Stimulated activated effector memory CD8-positive, alpha-beta T cell treated with anti-CD3 and anti-CD28 coated beads, Interleukin-12 subunit alpha, Interleukin-12 subunit beta, amount 100 ng/mL, for 72 hours (primary cell): ENCODE measurements around the gene PHF20.
A peak's percentile ranks its signal among the peaks of the same experiment; 100 is the strongest.
"Not testable (repeated sequence)": the region's sequence is repeated elsewhere in the genome, so short reads cannot be mapped to it uniquely, and the experiment has no call there.

Experiments used
- ATAC-seq: fragments of 150-1000 bp; cut with Tn5 transposase; 2 replicates; pipeline ENCODE4 v1.10.0; 2021
- DNase-seq, 2 donors: peaks; one replicate each; pipeline ENCODE4 v3.0.0; 2021 to 2022; ENCODE audit warnings: low spot score in 2 of 2
- H3K27ac Mint-ChIP-seq: one replicate; pipeline ENCODE4 v1.8.0; 2022; ENCODE audit warnings: mild to moderate bottlenecking, mixed read lengths
- H3K36me3 Mint-ChIP-seq: one replicate; pipeline ENCODE4 v1.8.0; 2022; ENCODE audit warnings: mild to moderate bottlenecking, mixed read lengths
- H3K4me1 Mint-ChIP-seq: one replicate; pipeline ENCODE4 v1.8.0; 2022; ENCODE audit warnings: mixed read lengths
- H3K4me3 Mint-ChIP-seq: one replicate; pipeline ENCODE4 v1.8.0; 2022; ENCODE audit warnings: mild to moderate bottlenecking, mixed read lengths
- H3K9me3 Mint-ChIP-seq: one replicate; pipeline ENCODE4 v1.8.0; 2022; ENCODE audit warnings: mixed read lengths

Gene PHF20

GRCh38 chr20:35920523-35920922 lies 148.7 kb downstream of the PHF20 start:
- Mint-ChIP-seq H3K27ac (peak overlapping the region; percentile 67), H3K36me3 (peaks cover 89% of the 10 kb centered on the region), H3K4me1 (no peaks in the 10 kb centered on the region), H3K9me3 (no peaks in the 10 kb centered on the region), H3K4me3 (no peak overlapping the region)
- DNase-seq (no peak), ATAC-seq (no peak)

DNA sequence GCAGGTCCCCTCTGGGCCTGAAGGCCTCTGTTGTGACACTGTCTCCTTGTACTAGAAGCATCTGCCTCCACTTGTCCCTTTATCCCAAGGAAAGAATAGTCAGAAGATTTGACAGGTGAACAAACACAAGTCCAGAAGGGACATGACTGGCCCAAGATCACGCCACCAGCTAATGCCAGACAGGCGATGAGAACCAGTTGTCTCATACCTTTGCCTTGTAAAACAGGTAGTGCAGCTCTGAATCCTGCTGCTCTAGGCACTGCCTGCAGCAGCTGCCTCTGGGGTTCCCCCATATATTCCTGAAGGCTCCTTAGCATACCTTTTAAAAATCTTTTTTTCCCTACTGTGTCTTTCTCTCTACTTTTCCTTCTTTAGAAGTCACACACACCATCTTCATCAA lies 157.5 kb downstream of the PHF20 start:
- ATAC-seq: no peak
- no peaks in the 10 kb centered on the region for H3K9me3 Mint-ChIP-seq
- H3K36me3 Mint-ChIP-seq: peaks cover 93% of the 10 kb centered on the region
- no peak for DNase-seq
- H3K4me3 Mint-ChIP-seq: no peak overlapping the region
- H3K4me1 Mint-ChIP-seq: peaks cover 16% of the 10 kb centered on the region
- peak overlapping the region; percentile 1 for H3K27ac Mint-ChIP-seq

- no peak for DNase-seq
- Mint-ChIP-seq H3K4me3 (no peak overlapping the region), H3K27ac (peak overlapping the region; percentile 73), H3K9me3 (no peaks in the 10 kb centered on the region), H3K36me3 (peaks cover 95% of the 10 kb centered on the region), H3K4me1 (peaks cover 17% of the 10 kb centered on the region)
- no peak for ATAC-seq
Observed at GRCh38 chr20:35934050-35934449, 162.2 kb downstream of the PHF20 start.

DNA sequence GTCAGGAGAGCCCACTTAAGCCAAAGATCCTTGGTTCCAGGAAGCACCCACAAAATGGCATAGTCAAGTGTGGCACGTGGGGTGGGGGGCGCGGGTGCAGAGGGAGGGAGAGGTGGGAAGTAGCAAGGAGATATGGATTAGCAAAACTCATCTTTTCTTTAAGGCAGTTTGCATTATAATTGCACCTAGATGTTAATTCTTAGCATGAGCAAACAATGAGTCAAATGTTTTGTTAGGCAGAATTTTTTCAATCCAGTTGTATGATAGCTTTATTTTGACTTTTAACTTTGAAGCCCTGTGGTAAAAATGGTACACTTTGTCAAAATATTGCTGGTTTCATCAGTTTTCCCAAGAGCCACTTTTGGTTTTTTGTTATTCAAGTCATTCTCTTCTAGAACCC lies 167.4 kb downstream of the PHF20 start:
- H3K9me3 Mint-ChIP-seq: no peaks in the 10 kb centered on the region
- no peak for DNase-seq
- peak overlapping the region; percentile 48 for H3K27ac Mint-ChIP-seq

GRCh38 chr20:35941620-35942019 lies 169.8 kb downstream of the PHF20 start:
- Mint-ChIP-seq H3K9me3 (no peaks in the 10 kb centered on the region), H3K36me3 (peaks cover 81% of the 10 kb centered on the region), H3K4me3 (no peak overlapping the region), H3K4me1 (no peaks in the 10 kb centered on the region), H3K27ac (peak overlapping the region; percentile 70)
- ATAC-seq: no peak
- DNase-seq: no peak

More for the DNA sequence above, 167.4 kb downstream of the PHF20 start:
- Mint-ChIP-seq H3K4me1 (peaks cover 2% of the 10 kb centered on the region), H3K36me3 (peaks cover 85% of the 10 kb centered on the region), H3K4me3 (no peak overlapping the region)
- no peak for ATAC-seq

DNA sequence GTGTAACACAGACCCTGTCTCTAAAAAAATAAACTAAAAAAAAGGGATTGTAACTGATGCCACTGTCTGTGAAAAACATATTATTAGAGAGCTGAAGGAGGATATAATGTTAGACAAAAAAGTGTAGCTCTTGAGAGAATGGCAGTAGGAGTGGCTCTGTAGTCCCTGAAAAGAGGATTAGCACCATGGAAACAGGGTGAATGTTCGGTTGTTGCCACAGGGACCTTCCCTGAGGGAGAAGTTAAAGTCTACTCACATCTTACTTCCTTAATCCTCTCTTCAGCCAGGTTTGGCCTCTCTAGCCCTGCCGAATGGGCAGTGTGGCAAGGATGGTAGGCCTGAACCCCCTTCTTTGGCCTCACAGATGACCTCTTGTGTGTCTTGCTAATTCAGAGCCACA lies 170.4 kb downstream of the PHF20 start:
- ATAC-seq: no peak
- H3K9me3 Mint-ChIP-seq: no peaks in the 10 kb centered on the region
- no peaks in the 10 kb centered on the region for H3K4me1 Mint-ChIP-seq
- peaks cover 78% of the 10 kb centered on the region for H3K36me3 Mint-ChIP-seq
- peak overlapping the region; percentile 70 for H3K27ac Mint-ChIP-seq
- H3K4me3 Mint-ChIP-seq: no peak overlapping the region
- no peak for DNase-seq

DNA sequence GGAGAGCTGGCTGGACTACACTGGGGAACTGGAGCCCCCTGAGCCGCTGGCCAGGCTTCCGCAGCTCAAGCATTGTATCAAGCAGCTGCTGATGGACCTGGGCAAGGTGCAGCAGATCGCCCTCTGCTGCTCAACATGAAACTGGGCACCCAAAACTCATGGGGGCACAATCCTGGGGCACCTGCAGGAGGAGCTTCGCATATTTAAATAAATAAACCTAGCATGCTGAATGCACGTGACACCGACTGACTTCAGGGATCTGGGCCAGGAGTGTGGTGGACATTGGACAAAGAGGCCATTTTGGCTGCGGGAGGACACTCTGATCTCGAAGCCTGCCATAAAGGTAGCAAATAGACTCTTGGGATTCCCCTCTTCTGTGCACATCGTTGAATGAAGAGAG lies 175.7 kb downstream of the PHF20 start:
- Mint-ChIP-seq H3K9me3 (no peaks in the 10 kb centered on the region), H3K36me3 (peaks cover 50% of the 10 kb centered on the region), H3K27ac (no peak overlapping the region), H3K4me3 (no peak overlapping the region), H3K4me1 (peaks cover 3% of the 10 kb centered on the region)
- DNase-seq: no peak
- ATAC-seq: peak; percentile 52

DNA sequence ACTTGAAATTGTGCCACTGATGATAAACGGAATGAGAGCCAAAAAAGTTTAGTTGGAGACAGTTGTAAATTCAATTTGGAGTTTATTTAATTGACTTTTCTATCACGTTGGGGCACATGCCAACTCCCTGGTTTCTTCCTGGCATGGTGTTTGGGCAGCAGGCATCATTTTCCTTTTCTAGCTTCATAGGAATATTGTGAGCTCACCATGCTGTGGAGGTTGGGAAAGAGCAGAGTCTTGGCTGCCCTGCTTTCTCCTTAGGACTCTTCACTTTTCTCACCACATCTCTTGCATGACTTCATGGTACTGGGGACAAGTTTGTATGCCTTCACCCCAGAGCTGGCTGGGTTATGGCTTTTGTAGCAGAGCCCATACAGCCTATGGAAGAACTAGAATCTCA lies 176.1 kb downstream of the PHF20 start:
- DNase-seq: no peak
- no peak for ATAC-seq
- H3K4me3 Mint-ChIP-seq: no peak overlapping the region
- peaks cover 7% of the 10 kb centered on the region for H3K4me1 Mint-ChIP-seq
- H3K36me3 Mint-ChIP-seq: peaks cover 50% of the 10 kb centered on the region
- H3K27ac Mint-ChIP-seq: no peak overlapping the region
- H3K9me3 Mint-ChIP-seq: no peaks in the 10 kb centered on the region

DNA sequence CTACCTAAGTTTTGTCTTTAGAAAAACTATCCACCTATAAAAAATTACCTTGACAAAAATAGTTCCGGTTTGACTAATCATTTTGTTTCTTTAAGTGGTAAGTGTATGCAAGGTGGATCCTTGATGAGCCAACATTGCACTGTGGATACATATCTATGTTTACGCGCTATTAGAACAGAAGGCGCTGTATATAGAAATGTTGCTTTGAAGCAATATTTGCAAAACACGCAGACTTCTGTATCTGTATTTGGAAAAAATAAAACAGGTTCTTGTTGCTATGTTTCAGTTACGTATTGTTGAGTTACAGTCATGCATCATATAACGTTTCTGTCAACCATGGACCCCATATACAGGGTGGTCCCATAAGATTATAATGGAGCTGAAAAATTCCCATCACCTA lies 178.3 kb downstream of the PHF20 start:
- no peaks in the 10 kb centered on the region for H3K9me3 Mint-ChIP-seq
- H3K36me3 Mint-ChIP-seq: peaks cover 45% of the 10 kb centered on the region
- no peak for DNase-seq
- ATAC-seq: no peak
- peaks cover 12% of the 10 kb centered on the region for H3K4me1 Mint-ChIP-seq
- H3K27ac Mint-ChIP-seq: no peak overlapping the region
- no peak overlapping the region for H3K4me3 Mint-ChIP-seq

DNA sequence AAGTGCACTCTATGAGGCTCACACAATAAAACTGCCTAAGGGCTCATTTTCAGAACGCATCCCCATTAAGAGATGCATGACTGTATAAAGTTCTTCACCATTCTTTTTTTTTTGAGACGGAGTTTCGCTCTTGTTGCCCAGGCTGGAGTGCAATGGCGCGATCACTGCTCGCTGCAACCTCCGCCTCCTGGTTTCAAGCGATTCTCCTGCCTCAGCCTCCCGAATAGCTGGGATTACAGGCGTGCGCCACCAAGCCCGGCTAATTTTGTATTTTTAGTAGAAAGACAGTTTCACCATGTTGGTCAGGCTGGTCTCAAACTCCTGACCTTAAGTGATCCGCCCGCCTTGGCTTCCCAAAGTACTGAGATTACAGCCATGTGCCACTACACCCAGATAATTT lies 180.3 kb downstream of the PHF20 start:
- not testable (repeated sequence) for DNase-seq, H3K9me3 Mint-ChIP-seq, ATAC-seq
- Mint-ChIP-seq H3K4me1 (peaks cover 12% of the 10 kb centered on the region), H3K27ac (peak overlapping the region; percentile 99), H3K4me3 (peak overlapping the region; percentile 96), H3K36me3 (peaks cover 34% of the 10 kb centered on the region)

GRCh38 chr20:35952480-35953386 lies 180.9 kb downstream of the PHF20 start:
- DNase-seq: no peak
- Mint-ChIP-seq H3K9me3 (no peaks in the 10 kb centered on the region), H3K4me1 (peaks cover 12% of the 10 kb centered on the region), H3K4me3 (peak overlapping the region; percentile 96), H3K36me3 (peaks cover 28% of the 10 kb centered on the region), H3K27ac (peak overlapping the region; percentile 99)
- ATAC-seq: no peak

DNA sequence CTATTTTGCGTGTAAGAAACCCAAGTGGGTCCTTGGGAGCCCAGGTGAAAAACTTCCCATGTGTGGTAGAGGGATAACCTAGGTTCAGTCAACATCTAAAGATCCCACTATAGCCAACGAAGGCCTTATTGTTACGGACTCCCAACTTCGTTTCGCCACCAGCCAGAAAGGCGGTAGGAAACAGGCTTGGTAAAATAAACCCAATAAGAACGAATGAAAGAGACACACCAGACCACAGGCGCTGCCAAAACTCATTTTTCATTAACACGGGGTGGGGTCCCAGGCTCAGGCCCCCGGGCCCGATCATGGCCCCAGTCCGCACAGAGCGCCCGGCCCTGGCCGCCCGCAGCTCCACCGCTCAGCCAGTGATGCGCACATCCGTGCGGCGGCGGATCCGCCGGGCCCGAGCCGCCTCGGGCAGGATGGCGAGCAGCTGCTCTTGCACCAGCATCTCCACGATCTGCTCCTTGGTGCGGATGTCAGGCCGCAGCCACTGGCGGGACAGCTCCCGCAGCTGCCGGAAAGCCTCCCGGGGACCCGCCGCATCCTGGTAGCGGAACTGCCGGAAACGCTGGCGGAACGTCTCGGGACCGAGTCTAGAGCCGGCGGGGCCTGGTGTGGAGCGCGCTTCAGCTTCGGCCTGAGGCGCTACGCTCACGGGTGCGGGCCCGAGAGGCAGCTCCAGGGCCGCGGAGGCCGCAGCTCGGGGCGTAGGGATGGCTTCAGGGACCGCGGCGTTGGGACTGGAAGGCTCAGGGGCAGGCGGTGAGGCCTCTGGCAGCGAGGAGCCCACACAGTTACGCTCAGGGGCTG lies 181.8 kb downstream of the PHF20 start:
- H3K4me3 Mint-ChIP-seq: peak overlapping the region; percentile 96
- H3K4me1 Mint-ChIP-seq: peaks cover 12% of the 10 kb centered on the region
- peak overlapping the region; percentile 99 for H3K27ac Mint-ChIP-seq
- DNase-seq (peak; percentile 57 to 84), ATAC-seq (peak; percentile 50)
- H3K9me3 Mint-ChIP-seq: no peaks in the 10 kb centered on the region
- H3K36me3 Mint-ChIP-seq: peaks cover 20% of the 10 kb centered on the region

DNA sequence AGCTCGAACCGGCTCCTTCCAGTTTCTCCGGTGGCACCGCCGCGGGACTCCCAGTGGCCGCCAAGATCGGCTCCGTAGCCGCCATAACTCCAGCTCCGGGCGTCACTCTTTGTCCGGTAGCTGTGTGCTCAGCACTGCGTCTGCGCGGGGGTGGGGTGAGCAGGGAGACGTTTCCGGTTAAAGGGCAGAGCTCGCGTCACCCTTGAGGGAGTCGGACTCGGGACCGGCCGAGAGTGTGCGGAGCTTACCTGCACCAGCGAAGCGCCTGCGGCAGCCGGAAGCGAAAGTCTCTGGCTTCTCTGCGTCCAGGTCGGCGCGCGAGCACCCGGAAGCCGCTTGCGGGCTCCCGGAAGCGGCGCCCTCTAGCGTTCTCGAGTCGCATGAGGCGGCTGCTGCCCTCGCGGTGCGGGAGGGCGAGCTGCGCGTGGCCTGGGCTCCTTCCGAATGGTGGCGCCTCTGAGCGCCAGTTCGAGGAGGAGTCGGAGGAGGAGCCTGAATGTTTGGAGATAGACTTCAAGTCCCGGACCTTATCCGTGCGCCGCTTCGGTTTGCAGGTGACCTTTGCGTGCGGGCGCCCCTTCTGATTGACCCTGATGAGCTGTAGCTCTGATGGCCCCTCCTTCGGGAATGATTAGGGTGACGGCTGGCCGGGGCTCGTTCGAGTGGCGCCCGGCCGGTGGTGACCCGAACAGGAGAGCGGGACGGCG lies 182.5 kb downstream of the PHF20 start, which contains the start of gene SCAND1:
TSS of gene SCAND1 (minus strand) at position 303 of the 707 bp plus-strand sequence. CDS start at position 85, 218 bp downstream.
- H3K4me1 Mint-ChIP-seq: peaks cover 12% of the 10 kb centered on the region
- peak; percentile 92 for ATAC-seq
- peak within 1 kb of the TSS; percentile 96 for H3K4me3 Mint-ChIP-seq
- peak within 1 kb of the TSS; percentile 99 for H3K27ac Mint-ChIP-seq
- peak; percentile 96 to 98 for DNase-seq
- no peaks in the 10 kb centered on the region for H3K9me3 Mint-ChIP-seq
- H3K36me3 Mint-ChIP-seq: peaks cover 18% of the 10 kb centered on the region

DNA sequence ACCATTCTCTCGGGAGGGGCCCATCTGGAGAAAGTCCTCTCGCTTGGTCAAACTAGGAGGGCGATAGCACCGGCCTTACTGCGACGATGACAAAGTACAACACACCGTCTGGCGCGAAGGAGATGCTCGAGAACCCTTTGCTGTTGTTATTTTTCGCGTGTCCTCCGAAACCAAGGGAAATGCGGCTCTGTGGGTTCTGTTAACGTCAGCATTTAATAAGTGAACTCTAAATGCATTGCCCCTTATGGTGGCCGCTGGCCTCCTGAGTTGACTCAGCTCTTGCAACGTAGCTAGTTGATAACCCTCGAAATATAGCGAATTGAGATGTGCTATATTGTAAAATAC lies 183.1 kb downstream of the PHF20 start:
- peaks cover 18% of the 10 kb centered on the region for H3K36me3 Mint-ChIP-seq
- H3K4me3 Mint-ChIP-seq: peak overlapping the region; percentile 96
- DNase-seq (no peak), ATAC-seq (peak; percentile 35)
- peaks cover 12% of the 10 kb centered on the region for H3K4me1 Mint-ChIP-seq
- no peaks in the 10 kb centered on the region for H3K9me3 Mint-ChIP-seq
- peak overlapping the region; percentile 99 for H3K27ac Mint-ChIP-seq

GRCh38 chr20:35956616-35957015 lies 184.8 kb downstream of the PHF20 start:
- H3K4me3 Mint-ChIP-seq: no peak overlapping the region
- H3K4me1 Mint-ChIP-seq: peaks cover 12% of the 10 kb centered on the region
- H3K27ac Mint-ChIP-seq: no peak overlapping the region
- no peaks in the 10 kb centered on the region for H3K9me3 Mint-ChIP-seq
- DNase-seq (no peak), ATAC-seq (no peak)
- peaks cover 18% of the 10 kb centered on the region for H3K36me3 Mint-ChIP-seq
